SH-SY5Y (cell line): ENCODE measurements around the gene PHC2.

Experiments used
- GATA2 ChIP-seq: IDR thresholded peaks from 2 replicates; pipeline ENCODE4 v1.6.1; 2011; ENCODE audit warnings: mild to moderate bottlenecking, low read depth, low read length
- GATA3 ChIP-seq: IDR thresholded peaks from 2 replicates; pipeline ENCODE4 v1.6.1; 2011; ENCODE audit warnings: low read depth, mild to moderate bottlenecking, low read length, moderate library complexity

DNA sequence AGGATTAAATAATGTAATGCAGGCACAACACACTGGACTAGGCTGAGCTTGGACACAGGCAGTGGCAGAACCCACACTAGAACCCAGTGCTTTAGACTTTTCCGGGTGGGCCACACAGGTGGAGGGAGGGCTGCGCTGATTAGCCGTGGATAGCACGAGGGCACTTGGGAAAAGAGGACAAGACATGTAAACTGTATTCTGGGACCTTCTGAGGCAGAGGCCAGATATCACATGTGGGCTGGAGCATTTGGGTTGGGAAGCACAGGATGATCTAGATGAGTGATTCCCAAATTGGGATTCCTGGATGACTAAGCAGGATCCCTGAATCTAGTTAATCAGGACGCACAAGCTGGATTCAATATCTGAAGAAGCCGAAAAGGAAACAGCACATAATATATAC, 89.7 kb downstream of the PHC2 start:
- no peak for TF ChIP-seq GATA3
- no peak for TF ChIP-seq GATA2
